ENCODE data around the gene C3orf33. TPM values are rescaled to one million over a fixed set of nuclear protein-coding genes. Genes with fewer than 3 reads are reported as not detected.

Gene C3orf33
- total and polyA plus RNA-seq, 9 of the 15 experiments (the other 6 are each of a cell fraction or from before 2014, with no cell fraction given) = 4.1 to 10.2 (median 6.0) TPM

DNA sequence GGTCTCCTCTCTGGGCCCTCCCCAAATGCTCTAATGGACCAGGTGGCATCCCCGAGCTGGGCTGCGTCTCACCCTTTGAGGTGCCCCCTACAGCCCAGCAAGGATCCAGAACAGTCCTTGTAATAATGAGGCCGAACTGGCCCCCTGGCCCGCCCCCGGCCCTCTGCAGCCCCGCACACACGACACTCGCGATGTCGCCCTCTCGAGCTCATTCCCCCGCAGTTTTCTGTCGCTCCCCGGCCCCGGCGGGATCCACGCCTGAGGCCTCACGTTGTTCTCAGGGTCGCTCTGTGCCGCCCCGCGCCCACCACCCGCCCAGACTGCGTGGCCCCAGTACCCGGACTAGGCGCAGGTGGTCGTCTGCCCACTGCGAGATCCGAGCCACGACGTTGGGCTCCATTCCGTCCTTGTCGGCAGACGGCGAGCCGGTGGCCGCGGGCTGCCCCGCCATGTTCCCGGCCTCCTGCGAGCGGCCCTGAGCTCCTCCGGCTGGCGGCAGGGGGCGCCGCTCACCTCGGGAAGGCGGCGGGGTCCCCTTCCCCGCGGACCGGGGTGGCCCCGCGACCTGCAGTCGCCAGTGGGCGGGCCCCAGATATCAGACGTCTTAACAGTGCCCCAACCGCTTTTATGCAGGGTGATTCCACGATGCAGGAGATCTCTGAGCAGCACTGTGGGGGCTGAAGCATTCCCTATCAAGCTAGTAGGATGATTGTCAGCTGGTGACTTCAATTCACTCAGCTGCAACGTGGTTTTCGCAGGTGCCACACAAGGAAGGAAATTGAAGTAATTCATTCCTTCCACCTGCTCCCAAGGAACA, at the start of gene C3orf33 (continued):
- TF ChIP-seq ZNF584 (CRISPR knock-in tag; IDR thresholded peaks at IDR 0.05; ENCODE audit: low read depth) = no peak
- no peak for TF ChIP-seq PCBP2 (IDR thresholded peaks at IDR 0.05; ENCODE audit: low read depth, low read length, poor library complexity, severe bottlenecking)
- TF ChIP-seq STAG1 (CRISPR knock-in tag; IDR thresholded peaks at IDR 0.05; ENCODE audit: borderline replicate concordance) = no peak; the same call in 1 of the 2 replicates
- TF ChIP-seq, protein P1, sequence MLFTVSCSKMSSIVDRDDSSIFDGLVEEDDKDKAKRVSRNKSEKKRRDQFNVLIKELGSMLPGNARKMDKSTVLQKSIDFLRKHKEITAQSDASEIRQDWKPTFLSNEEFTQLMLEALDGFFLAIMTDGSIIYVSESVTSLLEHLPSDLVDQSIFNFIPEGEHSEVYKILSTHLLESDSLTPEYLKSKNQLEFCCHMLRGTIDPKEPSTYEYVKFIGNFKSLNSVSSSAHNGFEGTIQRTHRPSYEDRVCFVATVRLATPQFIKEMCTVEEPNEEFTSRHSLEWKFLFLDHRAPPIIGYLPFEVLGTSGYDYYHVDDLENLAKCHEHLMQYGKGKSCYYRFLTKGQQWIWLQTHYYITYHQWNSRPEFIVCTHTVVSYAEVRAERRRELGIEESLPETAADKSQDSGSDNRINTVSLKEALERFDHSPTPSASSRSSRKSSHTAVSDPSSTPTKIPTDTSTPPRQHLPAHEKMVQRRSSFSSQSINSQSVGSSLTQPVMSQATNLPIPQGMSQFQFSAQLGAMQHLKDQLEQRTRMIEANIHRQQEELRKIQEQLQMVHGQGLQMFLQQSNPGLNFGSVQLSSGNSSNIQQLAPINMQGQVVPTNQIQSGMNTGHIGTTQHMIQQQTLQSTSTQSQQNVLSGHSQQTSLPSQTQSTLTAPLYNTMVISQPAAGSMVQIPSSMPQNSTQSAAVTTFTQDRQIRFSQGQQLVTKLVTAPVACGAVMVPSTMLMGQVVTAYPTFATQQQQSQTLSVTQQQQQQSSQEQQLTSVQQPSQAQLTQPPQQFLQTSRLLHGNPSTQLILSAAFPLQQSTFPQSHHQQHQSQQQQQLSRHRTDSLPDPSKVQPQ (CRISPR knock-in tag; IDR thresholded peaks at IDR 0.05; ENCODE audit: borderline replicate concordance) = no peak
- peak; percentile 80 for TF ChIP-seq POLR2A (conservative IDR thresholded peaks at IDR 0.05)
- TF ChIP-seq EWSR1 (IDR thresholded peaks at IDR 0.05; ENCODE audit: borderline replicate concordance, low read depth, partially characterized antibody) = no peak
- TF ChIP-seq ZNF121 (CRISPR knock-in tag; conservative IDR thresholded peaks at IDR 0.05) = no peak
- TF ChIP-seq KLF16 (IDR thresholded peaks at IDR 0.05) = no peak
- TF ChIP-seq NFXL1 (CRISPR knock-in tag; IDR thresholded peaks at IDR 0.05) = no peak
- TF ChIP-seq, protein P2, sequence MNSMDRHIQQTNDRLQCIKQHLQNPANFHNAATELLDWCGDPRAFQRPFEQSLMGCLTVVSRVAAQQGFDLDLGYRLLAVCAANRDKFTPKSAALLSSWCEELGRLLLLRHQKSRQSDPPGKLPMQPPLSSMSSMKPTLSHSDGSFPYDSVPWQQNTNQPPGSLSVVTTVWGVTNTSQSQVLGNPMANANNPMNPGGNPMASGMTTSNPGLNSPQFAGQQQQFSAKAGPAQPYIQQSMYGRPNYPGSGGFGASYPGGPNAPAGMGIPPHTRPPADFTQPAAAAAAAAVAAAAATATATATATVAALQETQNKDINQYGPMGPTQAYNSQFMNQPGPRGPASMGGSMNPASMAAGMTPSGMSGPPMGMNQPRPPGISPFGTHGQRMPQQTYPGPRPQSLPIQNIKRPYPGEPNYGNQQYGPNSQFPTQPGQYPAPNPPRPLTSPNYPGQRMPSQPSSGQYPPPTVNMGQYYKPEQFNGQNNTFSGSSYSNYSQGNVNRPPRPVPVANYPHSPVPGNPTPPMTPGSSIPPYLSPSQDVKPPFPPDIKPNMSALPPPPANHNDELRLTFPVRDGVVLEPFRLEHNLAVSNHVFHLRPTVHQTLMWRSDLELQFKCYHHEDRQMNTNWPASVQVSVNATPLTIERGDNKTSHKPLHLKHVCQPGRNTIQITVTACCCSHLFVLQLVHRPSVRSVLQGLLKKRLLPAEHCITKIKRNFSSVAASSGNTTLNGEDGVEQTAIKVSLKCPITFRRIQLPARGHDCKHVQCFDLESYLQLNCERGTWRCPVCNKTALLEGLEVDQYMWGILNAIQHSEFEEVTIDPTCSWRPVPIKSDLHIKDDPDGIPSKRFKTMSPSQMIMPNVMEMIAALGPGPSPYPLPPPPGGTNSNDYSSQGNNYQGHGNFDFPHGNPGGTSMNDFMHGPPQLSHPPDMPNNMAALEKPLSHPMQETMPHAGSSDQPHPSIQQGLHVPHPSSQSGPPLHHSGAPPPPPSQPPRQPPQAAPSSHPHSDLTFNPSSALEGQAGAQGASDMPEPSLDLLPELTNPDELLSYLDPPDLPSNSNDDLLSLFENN (IDR thresholded peaks at IDR 0.05; ENCODE audit: low read depth in 2 of 2, low read length in 2 of 2) = no peak; a peak in 1 of 4 replicates
- TF ChIP-seq PRMT5 (CRISPR knock-in tag; IDR thresholded peaks at IDR 0.05) = no peak
- TF ChIP-seq ZNF184 (CRISPR knock-in tag; IDR thresholded peaks at IDR 0.05) = no peak
- TF ChIP-seq, protein P3, sequence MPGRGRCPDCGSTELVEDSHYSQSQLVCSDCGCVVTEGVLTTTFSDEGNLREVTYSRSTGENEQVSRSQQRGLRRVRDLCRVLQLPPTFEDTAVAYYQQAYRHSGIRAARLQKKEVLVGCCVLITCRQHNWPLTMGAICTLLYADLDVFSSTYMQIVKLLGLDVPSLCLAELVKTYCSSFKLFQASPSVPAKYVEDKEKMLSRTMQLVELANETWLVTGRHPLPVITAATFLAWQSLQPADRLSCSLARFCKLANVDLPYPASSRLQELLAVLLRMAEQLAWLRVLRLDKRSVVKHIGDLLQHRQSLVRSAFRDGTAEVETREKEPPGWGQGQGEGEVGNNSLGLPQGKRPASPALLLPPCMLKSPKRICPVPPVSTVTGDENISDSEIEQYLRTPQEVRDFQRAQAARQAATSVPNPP (IDR thresholded peaks at IDR 0.05; ENCODE audit: borderline replicate concordance, insufficient read depth, insufficient read length) = no peak
- TF ChIP-seq ZFP30 (CRISPR knock-in tag; IDR thresholded peaks at IDR 0.05; ENCODE audit: borderline replicate concordance) = no peak
- no peak for TF ChIP-seq ZNF830 (CRISPR knock-in tag; IDR thresholded peaks at IDR 0.05)
- TF ChIP-seq, protein P4, sequence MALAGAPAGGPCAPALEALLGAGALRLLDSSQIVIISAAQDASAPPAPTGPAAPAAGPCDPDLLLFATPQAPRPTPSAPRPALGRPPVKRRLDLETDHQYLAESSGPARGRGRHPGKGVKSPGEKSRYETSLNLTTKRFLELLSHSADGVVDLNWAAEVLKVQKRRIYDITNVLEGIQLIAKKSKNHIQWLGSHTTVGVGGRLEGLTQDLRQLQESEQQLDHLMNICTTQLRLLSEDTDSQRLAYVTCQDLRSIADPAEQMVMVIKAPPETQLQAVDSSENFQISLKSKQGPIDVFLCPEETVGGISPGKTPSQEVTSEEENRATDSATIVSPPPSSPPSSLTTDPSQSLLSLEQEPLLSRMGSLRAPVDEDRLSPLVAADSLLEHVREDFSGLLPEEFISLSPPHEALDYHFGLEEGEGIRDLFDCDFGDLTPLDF (CRISPR knock-in tag; IDR thresholded peaks at IDR 0.05) = peak; percentile 77
- no peak for TF ChIP-seq NR1H2 (CRISPR knock-in tag; IDR thresholded peaks at IDR 0.05)
- TF ChIP-seq BRF1 (IDR thresholded peaks at IDR 0.05; ENCODE audit: borderline replicate concordance, extremely low read depth, insufficient read length) = no peak
- TF ChIP-seq LEF1 (IDR thresholded peaks at IDR 0.05) = no peak
